ENCODE measurements around the gene SERPINE2.

- TF ChIP-seq, protein P1, sequence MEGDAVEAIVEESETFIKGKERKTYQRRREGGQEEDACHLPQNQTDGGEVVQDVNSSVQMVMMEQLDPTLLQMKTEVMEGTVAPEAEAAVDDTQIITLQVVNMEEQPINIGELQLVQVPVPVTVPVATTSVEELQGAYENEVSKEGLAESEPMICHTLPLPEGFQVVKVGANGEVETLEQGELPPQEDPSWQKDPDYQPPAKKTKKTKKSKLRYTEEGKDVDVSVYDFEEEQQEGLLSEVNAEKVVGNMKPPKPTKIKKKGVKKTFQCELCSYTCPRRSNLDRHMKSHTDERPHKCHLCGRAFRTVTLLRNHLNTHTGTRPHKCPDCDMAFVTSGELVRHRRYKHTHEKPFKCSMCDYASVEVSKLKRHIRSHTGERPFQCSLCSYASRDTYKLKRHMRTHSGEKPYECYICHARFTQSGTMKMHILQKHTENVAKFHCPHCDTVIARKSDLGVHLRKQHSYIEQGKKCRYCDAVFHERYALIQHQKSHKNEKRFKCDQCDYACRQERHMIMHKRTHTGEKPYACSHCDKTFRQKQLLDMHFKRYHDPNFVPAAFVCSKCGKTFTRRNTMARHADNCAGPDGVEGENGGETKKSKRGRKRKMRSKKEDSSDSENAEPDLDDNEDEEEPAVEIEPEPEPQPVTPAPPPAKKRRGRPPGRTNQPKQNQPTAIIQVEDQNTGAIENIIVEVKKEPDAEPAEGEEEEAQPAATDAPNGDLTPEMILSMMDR (conservative IDR thresholded peaks at IDR 0.05): no peak
- no peak for TF ChIP-seq ZFX (IDR thresholded peaks at IDR 0.05)
Measured at GRCh38 chr2:223981241-223981640, 57.8 kb downstream of the SERPINE2 start.
